AG09309 (cell line): ENCODE measurements around the gene KDM6A.
"Not testable (repeated sequence)": the region's sequence is repeated elsewhere in the genome, so short reads cannot be mapped to it uniquely, and the experiment has no call there.

Source experiments
- DNase-seq: peaks from one replicate; pipeline ENCODE4 v3.0.0-alpha.2; 2010; ENCODE audit warnings: low read depth
- H3K4me3 ChIP-seq: 2 replicates; pipeline ENCODE4 v1.5.1; 2011; ENCODE audit warnings: mild to moderate bottlenecking, low read depth, low read length, moderate library complexity; ENCODE audit not compliant: control insufficient read depth
- TF ChIP-seq, protein P1 (sequence below): IDR thresholded peaks from 2 replicates; pipeline ENCODE4 v1.5.1; 2011; ENCODE audit warnings: mild to moderate bottlenecking, low read depth, low read length, inconsistent platforms; ENCODE audit not compliant: insufficient read depth, control insufficient read depth; ENCODE audit errors: missing control alignments

KDM6A gene

GRCh38 chrX:44938111-44938510, 65.1 kb downstream of the KDM6A start:
- DNase-seq, result no peak
- TF ChIP-seq, protein P1, sequence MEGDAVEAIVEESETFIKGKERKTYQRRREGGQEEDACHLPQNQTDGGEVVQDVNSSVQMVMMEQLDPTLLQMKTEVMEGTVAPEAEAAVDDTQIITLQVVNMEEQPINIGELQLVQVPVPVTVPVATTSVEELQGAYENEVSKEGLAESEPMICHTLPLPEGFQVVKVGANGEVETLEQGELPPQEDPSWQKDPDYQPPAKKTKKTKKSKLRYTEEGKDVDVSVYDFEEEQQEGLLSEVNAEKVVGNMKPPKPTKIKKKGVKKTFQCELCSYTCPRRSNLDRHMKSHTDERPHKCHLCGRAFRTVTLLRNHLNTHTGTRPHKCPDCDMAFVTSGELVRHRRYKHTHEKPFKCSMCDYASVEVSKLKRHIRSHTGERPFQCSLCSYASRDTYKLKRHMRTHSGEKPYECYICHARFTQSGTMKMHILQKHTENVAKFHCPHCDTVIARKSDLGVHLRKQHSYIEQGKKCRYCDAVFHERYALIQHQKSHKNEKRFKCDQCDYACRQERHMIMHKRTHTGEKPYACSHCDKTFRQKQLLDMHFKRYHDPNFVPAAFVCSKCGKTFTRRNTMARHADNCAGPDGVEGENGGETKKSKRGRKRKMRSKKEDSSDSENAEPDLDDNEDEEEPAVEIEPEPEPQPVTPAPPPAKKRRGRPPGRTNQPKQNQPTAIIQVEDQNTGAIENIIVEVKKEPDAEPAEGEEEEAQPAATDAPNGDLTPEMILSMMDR, result no peak
- H3K4me3 ChIP-seq, result no peak overlapping the region

GRCh38 chrX:44940541-44940940, 67.6 kb downstream of the KDM6A start:
- DNase-seq, H3K4me3 ChIP-seq: not testable (repeated sequence)

DNA sequence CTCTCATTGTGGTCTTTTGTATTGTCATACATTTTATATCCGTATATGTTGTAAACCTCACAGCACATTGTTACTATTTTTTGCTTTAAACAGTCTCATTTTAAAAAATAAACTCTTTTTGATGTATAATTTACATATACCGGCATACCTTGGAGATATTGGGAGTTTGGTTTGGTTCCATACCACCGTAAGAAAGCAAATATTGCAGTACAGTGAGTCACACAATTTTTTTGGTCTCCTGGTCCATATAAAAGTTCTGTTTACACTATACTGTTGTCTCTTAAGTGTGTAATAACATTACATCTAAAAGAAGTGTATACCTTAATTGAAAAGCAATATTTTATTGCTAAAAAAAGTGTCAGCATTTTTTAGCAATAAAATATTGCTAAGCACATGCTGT, 70.0 kb downstream of the KDM6A start:
- no peak overlapping the region for H3K4me3 ChIP-seq
- DNase-seq, result no peak
- TF ChIP-seq, protein P1, result no peak

DNA sequence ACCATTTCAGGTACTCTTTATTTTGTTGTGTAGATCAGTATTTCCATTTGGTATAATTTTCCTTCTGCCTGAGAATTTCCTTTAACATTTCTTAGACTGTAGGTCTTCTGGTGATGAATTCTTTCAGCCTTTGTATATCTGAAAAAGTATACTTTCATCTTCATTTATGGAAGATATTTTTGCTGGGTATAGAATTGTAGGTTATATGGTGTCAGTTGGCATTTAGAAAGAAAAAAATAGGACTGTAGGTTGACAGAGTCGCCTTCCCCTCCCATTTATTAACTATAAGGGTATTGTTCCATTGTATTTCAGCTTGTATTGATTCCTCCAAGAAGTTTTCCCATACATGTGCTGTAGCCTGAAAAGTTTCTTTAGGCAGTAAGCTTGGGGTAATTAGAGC, 71.9 kb downstream of the KDM6A start:
- TF ChIP-seq, protein P1, result no peak
- no peak for DNase-seq
- H3K4me3 ChIP-seq, result no peak overlapping the region

GRCh38 chrX:44945736-44946135, 72.7 kb downstream of the KDM6A start:
- no peak overlapping the region for H3K4me3 ChIP-seq

DNA sequence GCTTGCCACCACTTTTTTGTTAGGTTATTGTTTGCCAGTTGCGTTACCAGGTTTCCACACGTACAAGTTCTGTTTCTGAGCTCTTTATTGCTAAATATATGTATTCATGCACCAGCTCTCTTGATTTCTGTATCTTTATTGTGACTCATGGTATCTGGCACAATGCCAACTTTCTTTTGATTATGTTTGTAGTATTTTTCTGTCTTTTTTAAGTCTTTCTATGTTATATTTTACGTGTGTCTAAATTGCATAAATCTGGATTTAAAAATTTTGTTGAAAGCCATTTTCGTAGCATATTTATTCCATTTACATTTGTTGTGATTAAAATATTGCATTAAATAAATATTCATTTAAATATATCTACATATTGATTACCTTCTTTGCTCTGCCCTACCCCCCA, 73.8 kb downstream of the KDM6A start:
- TF ChIP-seq, protein P1, result no peak
- H3K4me3 ChIP-seq, result no peak overlapping the region
- DNase-seq, result no peak

More at GRCh38 chrX:44945736-44946135, 72.7 kb downstream of the KDM6A start:
- TF ChIP-seq, protein P1, result peak; percentile 10
- DNase-seq, result no peak

DNA sequence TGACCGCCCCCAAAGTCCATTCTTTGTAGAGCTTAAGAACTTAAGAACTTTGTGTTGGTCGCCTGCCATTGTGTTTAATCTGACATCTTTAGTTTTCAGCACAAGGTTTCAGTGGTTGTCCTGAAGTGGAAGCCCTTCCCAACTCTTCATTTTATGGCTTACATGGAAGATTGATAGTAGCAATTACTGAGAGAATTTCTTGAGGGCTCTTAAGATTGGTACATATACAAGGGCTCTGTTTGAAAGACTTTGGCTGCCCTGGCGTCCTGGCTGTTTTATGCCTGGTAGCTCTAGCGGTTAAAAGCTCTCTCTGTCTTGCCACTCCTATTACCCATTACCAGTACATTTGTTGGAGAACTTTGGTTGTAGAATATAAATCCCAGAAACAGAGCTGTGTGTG, 75.0 kb downstream of the KDM6A start:
- TF ChIP-seq, protein P1, result no peak
- H3K4me3 ChIP-seq, result no peak overlapping the region
- DNase-seq, result no peak
